ENCODE data around the gene ZNF512. TPM values are rescaled to one million over a fixed set of nuclear protein-coding genes. Genes with fewer than 3 reads are reported as not detected.

The ZNF512 gene
- total and polyA plus RNA-seq, 2 of the 13 experiments (the other 11 are each of a cell fraction or from before 2014, with no cell fraction given), result 29.8 to 31.0 TPM

DNA sequence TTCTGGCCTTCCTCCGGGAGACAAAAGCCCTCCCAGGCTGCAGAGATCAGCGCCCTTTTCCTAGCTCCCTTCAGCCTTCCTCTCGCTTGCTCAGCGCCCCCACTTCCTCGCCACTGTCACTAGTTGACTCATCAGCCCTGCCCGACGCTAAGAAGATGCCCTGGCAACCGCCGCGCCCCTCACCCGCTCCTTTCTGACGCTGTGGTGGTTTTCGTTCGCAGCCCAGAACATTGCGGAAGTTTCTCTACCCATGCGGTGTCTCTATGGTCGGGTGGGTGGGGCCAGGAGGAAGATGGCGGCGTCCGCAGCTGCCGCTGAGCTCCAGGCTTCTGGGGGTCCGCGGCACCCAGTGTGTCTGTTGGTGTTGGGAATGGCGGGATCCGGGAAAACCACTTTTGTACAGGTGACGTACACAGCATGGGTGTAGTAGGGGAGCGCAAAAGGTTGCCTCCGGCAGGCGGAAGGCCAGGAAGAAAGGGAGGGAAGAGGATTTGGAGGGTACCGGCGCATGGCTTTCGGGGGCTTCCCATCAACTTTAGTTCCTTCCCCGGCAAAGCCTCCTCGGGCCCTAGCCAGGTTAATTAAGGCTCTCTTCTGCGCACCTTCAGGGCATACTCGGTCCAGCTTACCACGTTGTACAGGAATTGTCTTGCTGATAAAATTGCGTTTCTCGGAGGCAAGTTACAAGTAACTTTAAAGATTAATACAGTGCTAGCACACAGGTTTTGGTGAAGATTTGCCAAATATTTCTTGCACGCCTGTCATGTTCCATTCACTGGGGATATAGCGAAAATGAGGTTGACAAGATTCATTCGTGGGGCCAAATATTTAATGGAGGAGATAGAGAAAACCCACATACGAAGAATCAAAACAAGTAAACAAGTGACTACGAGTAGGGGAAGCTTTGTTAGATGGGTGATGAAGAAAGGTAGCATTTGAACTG, 46.2 kb downstream of the ZNF512 start, which contains the start of the genes CCDC121 and GPN1 (continued):
- TF ChIP-seq, protein P1, sequence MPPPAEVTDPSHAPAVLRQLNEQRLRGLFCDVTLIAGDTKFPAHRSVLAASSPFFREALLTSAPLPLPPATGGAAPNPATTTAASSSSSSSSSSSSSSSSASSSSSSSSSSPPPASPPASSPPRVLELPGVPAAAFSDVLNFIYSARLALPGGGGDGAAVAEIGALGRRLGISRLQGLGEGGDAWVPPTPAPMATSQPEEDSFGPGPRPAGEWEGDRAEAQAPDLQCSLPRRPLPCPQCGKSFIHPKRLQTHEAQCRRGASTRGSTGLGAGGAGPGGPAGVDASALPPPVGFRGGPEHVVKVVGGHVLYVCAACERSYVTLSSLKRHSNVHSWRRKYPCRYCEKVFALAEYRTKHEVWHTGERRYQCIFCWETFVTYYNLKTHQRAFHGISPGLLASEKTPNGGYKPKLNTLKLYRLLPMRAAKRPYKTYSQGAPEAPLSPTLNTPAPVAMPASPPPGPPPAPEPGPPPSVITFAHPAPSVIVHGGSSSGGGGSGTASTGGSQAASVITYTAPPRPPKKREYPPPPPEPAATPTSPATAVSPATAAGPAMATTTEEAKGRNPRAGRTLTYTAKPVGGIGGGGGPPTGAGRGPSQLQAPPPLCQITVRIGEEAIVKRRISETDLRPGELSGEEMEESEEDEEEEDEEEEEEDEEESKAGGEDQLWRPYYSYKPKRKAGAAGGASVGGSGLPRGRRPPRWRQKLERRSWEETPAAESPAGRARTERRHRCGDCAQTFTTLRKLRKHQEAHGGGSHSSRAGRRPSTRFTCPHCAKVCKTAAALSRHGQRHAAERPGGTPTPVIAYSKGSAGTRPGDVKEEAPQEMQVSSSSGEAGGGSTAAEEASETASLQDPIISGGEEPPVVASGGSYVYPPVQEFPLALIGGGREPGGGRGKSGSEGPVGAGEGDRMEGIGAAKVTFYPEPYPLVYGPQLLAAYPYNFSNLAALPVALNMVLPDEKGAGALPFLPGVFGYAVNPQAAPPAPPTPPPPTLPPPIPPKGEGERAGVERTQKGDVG (CRISPR knock-in tag; IDR thresholded peaks at IDR 0.05; ENCODE audit: borderline replicate concordance), result peak; percentile 94; the same call in 1 of the 2 replicates
- TF ChIP-seq ZNF556 (CRISPR knock-in tag; IDR thresholded peaks at IDR 0.05; ENCODE audit: borderline replicate concordance) (peak; percentile 84; the same call in 1 of the 2 replicates), RARA (CRISPR knock-in tag; IDR thresholded peaks at IDR 0.05) (peak; percentile 54), SOX13 (IDR thresholded peaks at IDR 0.05) (0 out of 2 replicates have a peak, but pooled peaks have one; percentile 71), SOX13 (CRISPR knock-in tag; conservative IDR thresholded peaks at IDR 0.05 in 1 of 2, IDR thresholded peaks at IDR 0.05 in 1 of 2) (peak in 1 of 2 experiments; percentile 59; a peak in 2 of 4 replicates), KDM3A (CRISPR knock-in tag; IDR thresholded peaks at IDR 0.05; ENCODE audit: low read depth) (peak; percentile 80), HCFC1 (IDR thresholded peaks at IDR 0.05; ENCODE audit: low read depth, low read length) (peak; percentile 43; the same call in 1 of the 2 replicates), MBD4 (IDR thresholded peaks at IDR 0.05; ENCODE audit: borderline replicate concordance, low read length) (no peak), ZNF883 (CRISPR knock-in tag; IDR thresholded peaks at IDR 0.05; ENCODE audit: not compliant biosample characterization) (peak; percentile 93), ZNF816 (CRISPR knock-in tag; IDR thresholded peaks at IDR 0.05; ENCODE audit: borderline replicate concordance) (0 out of 2 replicates have a peak, but pooled peaks have one; percentile 65), ARNT (IDR thresholded peaks at IDR 0.05) (no peak), JARID2 (CRISPR knock-in tag; IDR thresholded peaks at IDR 0.05; ENCODE audit: insufficient replicate concordance) (peak; percentile 88), KDM5A (IDR thresholded peaks at IDR 0.05; ENCODE audit: borderline replicate concordance, low read length) (peak; percentile 90), HDAC2 (CRISPR knock-in tag; IDR thresholded peaks at IDR 0.05) (peak; percentile 85)
- TF ChIP-seq, protein P2, sequence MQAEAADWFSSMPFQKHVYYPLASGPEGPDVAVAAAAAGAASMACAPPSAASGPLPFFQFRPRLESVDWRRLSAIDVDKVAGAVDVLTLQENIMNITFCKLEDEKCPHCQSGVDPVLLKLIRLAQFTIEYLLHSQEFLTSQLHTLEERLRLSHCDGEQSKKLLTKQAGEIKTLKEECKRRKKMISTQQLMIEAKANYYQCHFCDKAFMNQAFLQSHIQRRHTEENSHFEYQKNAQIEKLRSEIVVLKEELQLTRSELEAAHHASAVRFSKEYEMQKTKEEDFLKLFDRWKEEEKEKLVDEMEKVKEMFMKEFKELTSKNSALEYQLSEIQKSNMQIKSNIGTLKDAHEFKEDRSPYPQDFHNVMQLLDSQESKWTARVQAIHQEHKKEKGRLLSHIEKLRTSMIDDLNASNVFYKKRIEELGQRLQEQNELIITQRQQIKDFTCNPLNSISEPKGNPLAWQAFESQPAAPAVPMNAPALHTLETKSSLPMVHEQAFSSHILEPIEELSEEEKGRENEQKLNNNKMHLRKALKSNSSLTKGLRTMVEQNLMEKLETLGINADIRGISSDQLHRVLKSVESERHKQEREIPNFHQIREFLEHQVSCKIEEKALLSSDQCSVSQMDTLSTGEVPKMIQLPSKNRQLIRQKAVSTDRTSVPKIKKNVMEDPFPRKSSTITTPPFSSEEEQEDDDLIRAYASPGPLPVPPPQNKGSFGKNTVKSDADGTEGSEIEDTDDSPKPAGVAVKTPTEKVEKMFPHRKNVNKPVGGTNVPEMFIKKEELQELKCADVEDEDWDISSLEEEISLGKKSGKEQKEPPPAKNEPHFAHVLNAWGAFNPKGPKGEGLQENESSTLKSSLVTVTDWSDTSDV (CRISPR knock-in tag; IDR thresholded peaks at IDR 0.05), result 0 out of 2 replicates have a peak, but pooled peaks have one; percentile 24
- TF ChIP-seq, protein P3, sequence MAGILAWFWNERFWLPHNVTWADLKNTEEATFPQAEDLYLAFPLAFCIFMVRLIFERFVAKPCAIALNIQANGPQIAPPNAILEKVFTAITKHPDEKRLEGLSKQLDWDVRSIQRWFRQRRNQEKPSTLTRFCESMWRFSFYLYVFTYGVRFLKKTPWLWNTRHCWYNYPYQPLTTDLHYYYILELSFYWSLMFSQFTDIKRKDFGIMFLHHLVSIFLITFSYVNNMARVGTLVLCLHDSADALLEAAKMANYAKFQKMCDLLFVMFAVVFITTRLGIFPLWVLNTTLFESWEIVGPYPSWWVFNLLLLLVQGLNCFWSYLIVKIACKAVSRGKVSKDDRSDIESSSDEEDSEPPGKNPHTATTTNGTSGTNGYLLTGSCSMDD (CRISPR knock-in tag; IDR thresholded peaks at IDR 0.05), result no peak
- TF ChIP-seq, protein P4, sequence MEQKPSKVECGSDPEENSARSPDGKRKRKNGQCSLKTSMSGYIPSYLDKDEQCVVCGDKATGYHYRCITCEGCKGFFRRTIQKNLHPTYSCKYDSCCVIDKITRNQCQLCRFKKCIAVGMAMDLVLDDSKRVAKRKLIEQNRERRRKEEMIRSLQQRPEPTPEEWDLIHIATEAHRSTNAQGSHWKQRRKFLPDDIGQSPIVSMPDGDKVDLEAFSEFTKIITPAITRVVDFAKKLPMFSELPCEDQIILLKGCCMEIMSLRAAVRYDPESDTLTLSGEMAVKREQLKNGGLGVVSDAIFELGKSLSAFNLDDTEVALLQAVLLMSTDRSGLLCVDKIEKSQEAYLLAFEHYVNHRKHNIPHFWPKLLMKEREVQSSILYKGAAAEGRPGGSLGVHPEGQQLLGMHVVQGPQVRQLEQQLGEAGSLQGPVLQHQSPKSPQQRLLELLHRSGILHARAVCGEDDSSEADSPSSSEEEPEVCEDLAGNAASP (CRISPR knock-in tag; IDR thresholded peaks at IDR 0.05; ENCODE audit: borderline replicate concordance), result peak; percentile 66
